ACC112 (cell line): ENCODE data around the gene SRCAP.
A peak's percentile ranks its signal among the peaks of the same experiment; 100 is the strongest.
"Not testable (repeated sequence)": the region's sequence is repeated elsewhere in the genome, so short reads cannot be mapped to it uniquely, and the experiment has no call there.

Source experiments
- H2AFZ ChIP-seq: fragments of 200-600 bp; sonication (generic); one replicate; pipeline ENCODE4 v1.6.0; 2017; ENCODE audit warnings: antibody characterized with exemption, low read length; ENCODE audit not compliant: unreplicated experiment
- H3K27ac ChIP-seq: fragments of 200-600 bp; sonication (generic); 2 replicates; pipeline ENCODE4 v1.5.1; 2014; ENCODE audit warnings: low read depth, mild to moderate bottlenecking, antibody characterized with exemption, low read length, moderate library complexity
- H3K27me3 ChIP-seq: fragments of 200-600 bp; sonication (generic); 2 replicates; pipeline ENCODE4 v1.6.1; 2014; ENCODE audit warnings: mild to moderate bottlenecking, antibody characterized with exemption, low read length, moderate library complexity, mixed read lengths; ENCODE audit not compliant: insufficient read depth
- H3K36me3 ChIP-seq: fragments of 200-600 bp; sonication (generic); 2 replicates; pipeline ENCODE4 v1.6.1; 2016; ENCODE audit warnings: mild to moderate bottlenecking, antibody characterized with exemption, low read length, moderate library complexity, mixed read lengths; ENCODE audit not compliant: insufficient read depth
- H3K4me1 ChIP-seq: fragments of 200-600 bp; sonication (generic); one replicate; pipeline ENCODE4 v1.6.1; 2016; ENCODE audit warnings: low read length, mixed read lengths; ENCODE audit not compliant: insufficient read depth, unreplicated experiment, control insufficient read depth
- H3K4me3 ChIP-seq: fragments of 200-600 bp; sonication (generic); 2 replicates; pipeline ENCODE4 v1.5.1; 2014; ENCODE audit warnings: mild to moderate bottlenecking, low read depth, low read length
- H3K79me2 ChIP-seq: fragments of 200-600 bp; sonication (generic); one replicate; pipeline ENCODE4 v1.6.0; 2016; ENCODE audit warnings: low read length; ENCODE audit not compliant: control insufficient read depth, unreplicated experiment, insufficient read depth

Gene SRCAP

DNA sequence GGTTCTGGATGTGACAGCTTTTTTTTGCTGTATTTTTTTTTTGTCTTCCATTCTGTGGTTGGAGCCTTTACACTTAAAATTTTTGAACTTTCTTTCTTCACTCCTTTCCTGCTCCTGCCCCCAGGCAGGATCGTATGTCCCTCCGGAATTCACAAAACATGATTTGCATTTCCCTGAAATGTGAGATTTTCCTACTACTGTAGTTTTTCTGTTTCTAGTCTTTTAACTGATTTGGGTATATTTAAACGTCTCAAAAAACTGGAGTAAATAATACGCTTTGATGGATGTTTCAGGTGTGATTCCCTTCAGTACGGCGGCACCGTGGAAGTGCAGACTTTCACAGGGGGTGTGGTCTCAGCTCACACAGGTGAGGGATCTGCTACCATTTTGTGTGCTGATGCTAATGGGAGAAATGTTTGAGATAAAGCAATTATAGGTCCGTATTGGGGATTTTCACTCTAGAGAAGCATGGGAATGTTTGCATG, 686 bp downstream of the SRCAP start:
- Histone ChIP-seq H3K79me2 (peaks cover 45% of the 10 kb centered on the region), H3K27me3 (no peaks in the 10 kb centered on the region), H3K27ac (peak overlapping the region; percentile 98), H3K4me1 (peaks cover 15% of the 10 kb centered on the region), H2AFZ (no peak overlapping the region), H3K4me3 (peak overlapping the region; percentile 95), H3K36me3 (peaks cover 18% of the 10 kb centered on the region)

GRCh38 chr16:30700491-30700890, 1.5 kb downstream of the SRCAP start:
- peak overlapping the region; percentile 95 for H3K4me3 ChIP-seq
- no peaks in the 10 kb centered on the region for H3K27me3 ChIP-seq
- H3K36me3 ChIP-seq, result peaks cover 20% of the 10 kb centered on the region
- peaks cover 15% of the 10 kb centered on the region for H3K4me1 ChIP-seq
- peaks cover 45% of the 10 kb centered on the region for H3K79me2 ChIP-seq
- peak overlapping the region; percentile 98 for H3K27ac ChIP-seq
- no peak overlapping the region for H2AFZ ChIP-seq

GRCh38 chr16:30700971-30701370, 2.0 kb downstream of the SRCAP start:
- Histone ChIP-seq H3K27ac (peak overlapping the region; percentile 3), H3K79me2 (peaks cover 45% of the 10 kb centered on the region)

GRCh38 chr16:30703071-30703470, 4.1 kb downstream of the SRCAP start:
- not testable (repeated sequence) for H3K27me3 ChIP-seq, H2AFZ ChIP-seq, H3K27ac ChIP-seq, H3K4me3 ChIP-seq
- H3K36me3 ChIP-seq, result peaks cover 40% of the 10 kb centered on the region
- peaks cover 49% of the 10 kb centered on the region for H3K79me2 ChIP-seq
- H3K4me1 ChIP-seq, result peaks cover 15% of the 10 kb centered on the region

More at GRCh38 chr16:30700971-30701370, 2.0 kb downstream of the SRCAP start:
- Histone ChIP-seq H3K27me3 (no peaks in the 10 kb centered on the region), H2AFZ (no peak overlapping the region), H3K36me3 (peaks cover 20% of the 10 kb centered on the region), H3K4me3 (peak overlapping the region; percentile 95), H3K4me1 (peaks cover 15% of the 10 kb centered on the region)

DNA sequence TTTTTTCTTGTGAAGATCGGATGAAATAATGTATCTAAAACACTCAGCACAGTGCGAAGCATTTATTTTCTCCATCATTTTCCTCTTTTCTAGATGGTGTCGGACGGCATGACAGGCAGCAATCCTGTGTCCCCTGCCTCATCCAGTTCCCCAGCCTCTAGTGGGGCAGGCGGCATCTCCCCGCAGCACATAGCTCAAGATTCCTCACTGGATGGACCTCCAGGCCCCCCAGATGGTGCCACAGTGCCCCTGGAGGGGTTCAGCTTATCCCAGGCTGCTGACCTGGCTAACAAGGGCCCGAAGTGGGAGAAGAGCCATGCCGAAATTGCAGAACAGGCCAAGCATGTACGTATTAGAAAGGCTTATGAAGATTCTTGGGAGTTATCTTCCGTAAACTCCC, 5.0 kb downstream of the SRCAP start:
- H3K79me2 ChIP-seq, result peaks cover 45% of the 10 kb centered on the region
- H3K36me3 ChIP-seq, result peaks cover 41% of the 10 kb centered on the region
- H3K4me1 ChIP-seq, result peaks cover 15% of the 10 kb centered on the region
- no peak overlapping the region for H3K27ac ChIP-seq
- no peak overlapping the region for H3K4me3 ChIP-seq
- H2AFZ ChIP-seq, result no peak overlapping the region
- no peaks in the 10 kb centered on the region for H3K27me3 ChIP-seq

GRCh38 chr16:30706046-30706445, 7.1 kb downstream of the SRCAP start:
- Histone ChIP-seq H3K27ac (no peak overlapping the region), H3K36me3 (peaks cover 49% of the 10 kb centered on the region), H3K79me2 (peaks cover 24% of the 10 kb centered on the region), H3K4me3 (no peak overlapping the region), H3K4me1 (peaks cover under 1% of the 10 kb centered on the region), H2AFZ (no peak overlapping the region), H3K27me3 (no peaks in the 10 kb centered on the region)

DNA sequence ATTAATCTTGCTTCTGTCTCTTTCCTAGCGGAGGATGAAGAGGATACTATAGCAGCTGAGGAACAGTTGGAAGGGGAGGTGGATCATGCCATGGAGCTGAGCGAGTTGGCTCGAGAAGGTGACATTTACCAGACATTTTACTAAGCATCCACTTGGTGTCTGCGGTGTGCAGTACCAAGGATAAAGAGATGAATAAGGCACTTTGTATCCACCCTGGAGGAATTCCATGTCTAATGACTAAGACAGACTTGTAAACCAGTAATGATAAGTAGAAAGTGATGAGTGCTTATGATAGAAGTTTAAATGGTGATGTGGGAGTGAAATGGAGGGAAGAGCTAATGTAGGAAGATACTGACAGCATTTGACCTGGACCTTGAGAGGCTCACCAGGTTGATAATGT, 12.0 kb downstream of the SRCAP start:
- H3K4me1 ChIP-seq, result peaks cover 21% of the 10 kb centered on the region
- no peak overlapping the region for H2AFZ ChIP-seq
- H3K27ac ChIP-seq, result no peak overlapping the region
- peaks cover 68% of the 10 kb centered on the region for H3K36me3 ChIP-seq
- H3K79me2 ChIP-seq, result peaks cover 10% of the 10 kb centered on the region
- H3K27me3 ChIP-seq, result no peaks in the 10 kb centered on the region
- H3K4me3 ChIP-seq, result no peak overlapping the region

DNA sequence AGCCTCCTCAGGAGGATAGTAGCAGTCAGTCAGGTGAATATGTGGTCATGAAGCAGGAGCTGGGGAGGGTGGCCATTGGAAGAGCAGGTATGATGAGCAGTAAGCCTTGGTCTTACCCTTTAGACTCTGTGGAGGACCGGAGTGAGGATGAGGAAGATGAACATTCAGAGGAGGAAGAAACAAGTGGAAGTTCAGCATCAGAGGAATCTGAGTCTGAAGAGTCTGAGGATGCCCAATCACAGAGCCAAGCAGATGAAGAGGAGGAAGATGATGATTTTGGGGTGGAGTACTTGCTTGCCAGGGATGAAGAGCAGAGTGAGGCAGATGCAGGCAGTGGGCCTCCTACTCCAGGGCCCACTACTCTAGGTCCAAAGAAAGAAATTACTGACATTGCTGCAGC, 12.7 kb downstream of the SRCAP start:
- no peak overlapping the region for H3K27ac ChIP-seq
- H3K4me1 ChIP-seq, result peaks cover 22% of the 10 kb centered on the region
- H3K27me3 ChIP-seq, result no peaks in the 10 kb centered on the region
- H3K4me3 ChIP-seq, result no peak overlapping the region
- H3K36me3 ChIP-seq, result peaks cover 69% of the 10 kb centered on the region
- H3K79me2 ChIP-seq, result peaks cover 15% of the 10 kb centered on the region
- H2AFZ ChIP-seq, result no peak overlapping the region

GRCh38 chr16:30715750-30716445, 16.9 kb downstream of the SRCAP start:
- Histone ChIP-seq H3K27ac (peak overlapping the region; percentile 86), H3K79me2 (peaks cover 37% of the 10 kb centered on the region), H3K4me1 (peaks cover 22% of the 10 kb centered on the region), H3K36me3 (peaks cover 58% of the 10 kb centered on the region), H2AFZ (no peak overlapping the region), H3K27me3 (no peaks in the 10 kb centered on the region), H3K4me3 (peak overlapping the region; percentile 8; the same call in 1 of the 2 replicates)

GRCh38 chr16:30720086-30720485, 21.1 kb downstream of the SRCAP start:
- H3K4me3 ChIP-seq, result no peak overlapping the region
- H3K4me1 ChIP-seq, result peaks cover 11% of the 10 kb centered on the region
- no peaks in the 10 kb centered on the region for H3K27me3 ChIP-seq
- H3K27ac ChIP-seq, result no peak overlapping the region
- H3K36me3 ChIP-seq, result peaks cover 58% of the 10 kb centered on the region
- peaks cover 47% of the 10 kb centered on the region for H3K79me2 ChIP-seq
- no peak overlapping the region for H2AFZ ChIP-seq

DNA sequence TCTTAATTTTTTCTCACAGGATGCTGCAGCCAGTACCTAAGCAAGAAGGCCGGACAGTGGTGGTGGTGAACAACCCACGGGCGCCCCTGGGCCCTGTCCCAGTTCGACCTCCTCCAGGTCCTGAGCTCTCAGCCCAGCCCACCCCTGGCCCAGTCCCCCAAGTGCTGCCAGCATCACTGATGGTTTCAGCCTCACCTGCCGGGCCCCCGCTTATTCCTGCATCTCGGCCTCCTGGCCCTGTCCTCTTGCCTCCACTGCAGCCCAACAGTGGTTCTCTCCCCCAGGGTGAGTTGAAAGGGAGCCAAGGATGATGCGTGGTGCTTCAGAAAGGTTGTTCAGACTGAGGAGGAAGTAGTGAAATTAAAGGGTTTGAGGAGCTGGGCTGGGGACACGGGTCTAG, 21.7 kb downstream of the SRCAP start:
- Histone ChIP-seq H3K36me3 (peaks cover 59% of the 10 kb centered on the region), H3K4me3 (no peak overlapping the region), H3K27me3 (no peaks in the 10 kb centered on the region), H2AFZ (no peak overlapping the region), H3K27ac (no peak overlapping the region), H3K79me2 (peaks cover 51% of the 10 kb centered on the region), H3K4me1 (peaks cover 7% of the 10 kb centered on the region)
